Limb (tissue), 2 donors: Measurements from ENCODE around the gene MINK1.
"Not testable (repeated sequence)": the region's sequence is repeated elsewhere in the genome, so short reads cannot be mapped to it uniquely, and the experiment has no call there.

Experiments used
- DNase-seq, 2 donors: peaks; one replicate each; pipeline ENCODE4 v3.0.0-alpha.2; 2016; ENCODE audit errors: extremely low spot score in 2 of 2

The MINK1 gene

DNA sequence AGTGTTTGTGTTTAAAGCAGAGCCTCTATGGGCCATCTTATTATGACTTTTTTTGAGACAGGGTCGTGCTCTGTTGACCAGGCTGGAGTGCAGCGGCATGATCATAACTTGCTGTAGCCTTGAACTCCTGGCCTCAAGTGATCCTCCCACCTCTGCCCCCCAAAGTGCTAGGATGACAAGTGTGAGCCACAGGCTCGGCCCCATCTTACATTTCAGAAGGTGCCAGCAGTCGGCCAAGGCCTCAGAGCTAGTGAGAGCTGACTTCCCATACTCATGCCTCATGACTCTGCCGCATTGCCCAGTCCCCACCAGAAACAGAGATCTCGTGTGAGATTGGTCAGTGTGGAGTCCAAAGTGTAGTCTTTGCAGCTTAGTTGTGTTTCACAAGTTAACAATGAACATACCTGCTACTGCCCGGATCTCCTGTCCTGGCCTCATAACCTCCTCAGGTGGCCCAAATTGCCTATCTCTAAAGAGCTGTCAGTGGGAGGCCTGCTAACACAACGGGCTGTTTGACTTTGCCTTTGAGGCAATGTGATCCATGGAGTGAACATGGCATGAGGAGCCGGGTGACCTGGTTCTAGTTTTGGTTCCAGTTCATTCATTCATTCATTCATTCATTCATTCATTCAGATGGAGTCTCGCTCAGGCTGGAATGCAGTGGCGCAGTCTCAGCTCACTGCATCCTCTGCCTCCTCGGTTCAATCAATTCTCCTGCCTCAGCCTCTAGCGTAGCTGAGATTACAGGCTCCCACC is 13.7 kb downstream of the MINK1 start:
- no peak for DNase-seq

DNA sequence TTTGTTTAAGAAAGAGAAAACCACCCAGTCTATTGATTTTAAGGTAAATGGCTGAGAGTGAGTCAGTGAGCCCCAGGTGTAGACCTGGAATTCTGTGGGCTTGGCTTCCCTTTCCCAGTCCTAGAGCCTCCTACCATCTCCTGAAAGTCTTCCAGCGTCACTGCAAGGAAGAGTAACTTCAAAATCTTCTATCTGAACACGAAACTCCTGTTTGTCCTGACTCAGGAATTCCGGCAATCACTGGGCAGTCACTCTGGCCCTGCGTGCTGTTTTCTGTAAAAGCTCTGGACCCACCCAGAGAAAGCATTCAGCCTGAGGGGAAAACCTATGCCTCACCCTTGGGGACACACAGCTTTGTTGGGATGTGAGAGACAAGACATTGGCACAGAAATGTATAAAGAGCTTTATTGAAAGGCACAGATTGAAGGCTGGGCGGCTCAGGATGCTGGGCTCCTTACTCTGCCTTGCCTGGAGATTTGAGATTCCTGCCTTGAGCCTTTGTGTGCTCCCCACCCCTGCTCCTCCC is 15.9 kb downstream of the MINK1 start:
- no peak for DNase-seq

DNA sequence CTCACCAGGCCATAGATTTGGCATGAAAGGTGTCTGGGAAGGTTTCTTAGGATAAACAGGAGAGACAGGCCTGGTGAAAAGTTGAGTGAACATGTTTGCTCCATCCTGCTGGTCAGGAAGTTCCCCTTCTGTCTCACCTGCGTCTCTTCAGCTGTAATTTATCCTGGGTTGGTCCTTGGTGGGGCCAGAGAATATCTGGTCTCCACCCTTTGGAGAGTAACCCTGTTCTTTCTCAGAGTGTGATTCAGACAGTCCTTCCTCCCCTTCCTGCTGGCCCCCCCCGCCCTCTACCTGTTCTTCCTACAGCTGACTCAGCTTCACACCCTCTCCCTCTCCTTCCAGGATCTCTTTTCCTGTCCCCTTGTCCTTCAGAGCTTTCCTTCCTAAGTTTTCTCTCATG is 17.1 kb downstream of the MINK1 start:
- DNase-seq: no peak

DNA sequence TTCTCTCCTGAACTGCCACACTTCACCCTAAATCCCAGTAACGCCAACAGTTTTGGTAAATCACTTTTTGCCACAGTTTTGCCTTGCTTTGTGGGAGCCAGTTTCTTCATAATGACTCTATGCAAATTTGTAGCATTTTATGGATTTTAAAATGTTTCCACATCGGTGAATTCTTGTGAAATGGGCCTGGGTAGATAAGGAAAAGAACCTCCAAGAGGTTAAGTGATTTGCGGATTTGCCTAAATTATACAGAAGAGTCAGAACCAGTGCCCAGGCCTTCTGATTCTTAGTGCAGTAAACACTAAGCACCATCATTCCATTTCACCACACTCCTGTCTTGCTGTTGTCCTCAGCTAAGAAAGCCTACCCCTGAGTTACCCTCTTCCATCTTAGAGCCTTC is 17.9 kb downstream of the MINK1 start:
- DNase-seq: no peak

DNA sequence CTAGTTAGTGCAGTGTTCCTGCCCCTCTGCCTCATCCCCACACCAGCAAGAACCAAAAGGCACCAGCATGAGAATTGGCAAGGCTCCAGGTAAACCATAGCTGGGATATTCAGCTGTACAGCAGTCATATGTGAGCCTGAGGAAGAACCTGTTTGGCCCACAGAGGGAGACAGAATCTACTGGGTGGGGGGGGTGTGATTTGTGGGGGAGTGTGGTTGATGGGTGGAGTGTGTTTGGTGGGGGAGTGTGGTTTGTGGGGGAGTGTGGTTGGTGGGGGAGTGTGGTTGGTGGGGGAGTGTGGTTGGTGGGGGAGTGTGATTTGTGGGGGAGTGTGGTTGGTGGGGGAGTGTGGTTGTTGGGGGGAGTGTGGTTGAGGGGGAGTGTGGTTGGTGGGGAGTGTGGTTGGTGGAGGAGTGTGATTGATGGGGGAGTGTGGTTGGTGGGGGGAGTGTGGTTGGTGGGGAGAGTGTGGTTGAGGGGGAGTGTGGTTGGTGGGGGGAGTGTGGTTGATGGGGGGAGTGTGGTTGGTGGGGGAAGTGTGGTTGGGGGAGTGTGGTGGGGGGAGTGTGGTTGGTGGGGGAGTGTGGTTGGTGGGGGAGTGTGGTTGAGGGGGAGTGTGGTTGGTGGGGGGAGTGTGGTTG is 19.5 kb downstream of the MINK1 start:
- DNase-seq: no peak

DNA sequence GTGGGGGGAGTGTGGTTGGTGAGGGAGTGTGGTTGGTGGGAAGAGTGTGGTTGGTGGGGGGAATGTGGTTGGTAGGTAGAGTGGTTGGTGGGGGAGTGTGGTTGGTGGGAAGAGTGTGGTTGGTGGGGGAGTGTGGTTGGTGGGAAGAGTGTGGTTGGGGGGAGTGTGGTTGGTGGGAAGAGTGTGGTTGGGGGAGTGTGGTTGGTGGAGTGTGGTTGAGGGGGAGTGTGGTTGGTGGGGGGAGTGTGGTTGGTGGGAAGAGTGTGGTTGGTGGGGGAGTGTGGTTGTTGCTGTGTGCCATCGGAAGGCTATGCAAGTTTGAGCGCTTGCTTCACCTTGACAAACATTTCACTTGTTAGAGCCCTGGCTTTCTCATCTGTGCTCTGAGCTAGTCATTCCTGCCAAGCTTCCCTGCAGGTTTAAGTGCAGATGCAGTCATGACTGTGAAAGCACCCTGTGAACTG is 20.1 kb downstream of the MINK1 start:
- DNase-seq: no peak

DNA sequence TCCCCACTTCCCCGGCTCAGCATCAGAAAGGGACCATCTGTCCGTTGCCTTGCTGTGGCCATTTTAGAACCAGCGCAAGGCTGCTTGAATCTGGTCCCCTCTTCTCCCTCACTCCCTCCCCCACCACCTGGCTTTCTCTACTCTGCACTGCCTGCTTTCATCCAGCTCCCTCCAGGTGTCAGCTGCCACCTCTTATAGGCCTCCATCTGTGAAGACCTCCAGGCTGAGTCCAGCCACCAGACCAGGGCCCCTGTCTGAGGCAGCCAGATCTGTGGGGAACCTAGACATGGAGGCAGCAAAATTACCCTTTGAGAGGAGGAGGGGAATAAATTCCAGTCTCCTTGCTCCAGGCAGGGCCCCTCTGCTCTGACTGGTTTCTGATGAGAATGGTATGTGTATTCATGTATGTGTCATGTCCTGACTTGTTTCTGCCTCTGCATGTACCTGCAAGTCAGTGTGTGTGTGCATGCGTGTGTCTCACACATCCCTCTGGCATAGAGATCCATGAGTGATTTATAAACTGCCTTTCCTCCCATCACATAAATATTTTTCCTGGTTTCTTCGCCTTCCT is 21.1 kb downstream of the MINK1 start:
- peak in 1 of 2 donors; percentile 33 for DNase-seq

DNA sequence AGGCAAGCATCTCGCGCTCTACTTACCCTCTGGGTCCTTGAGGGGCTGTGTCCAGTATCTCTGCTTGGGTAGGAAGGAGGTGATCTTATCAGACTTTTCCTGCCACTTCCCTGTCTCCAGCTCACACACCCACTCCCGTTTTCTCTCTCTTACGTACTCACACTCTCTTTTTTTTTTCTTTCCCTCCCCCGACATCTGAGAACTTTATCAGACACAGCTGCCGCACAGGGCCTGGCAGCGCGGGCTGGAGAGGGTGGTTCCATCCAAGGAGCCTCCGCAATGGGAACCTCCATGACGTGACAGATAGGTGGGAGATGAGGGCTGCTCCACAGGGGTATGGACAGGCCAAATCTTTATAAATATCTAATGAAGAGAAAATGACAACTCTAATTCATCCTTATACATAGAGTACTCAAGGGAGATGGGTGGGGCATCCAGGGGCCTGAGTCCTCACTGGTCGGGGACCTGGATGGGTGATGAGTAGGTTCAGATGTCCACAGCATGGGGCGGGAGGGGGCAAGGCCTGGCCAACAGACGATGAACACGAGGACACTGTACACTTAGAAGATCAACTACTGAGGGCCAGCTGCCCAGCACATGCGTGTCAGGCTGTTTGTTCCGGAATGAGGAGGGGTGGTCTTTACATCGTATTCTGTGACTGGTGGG is 23.3 kb downstream of the MINK1 start:
- DNase-seq: no peak

DNA sequence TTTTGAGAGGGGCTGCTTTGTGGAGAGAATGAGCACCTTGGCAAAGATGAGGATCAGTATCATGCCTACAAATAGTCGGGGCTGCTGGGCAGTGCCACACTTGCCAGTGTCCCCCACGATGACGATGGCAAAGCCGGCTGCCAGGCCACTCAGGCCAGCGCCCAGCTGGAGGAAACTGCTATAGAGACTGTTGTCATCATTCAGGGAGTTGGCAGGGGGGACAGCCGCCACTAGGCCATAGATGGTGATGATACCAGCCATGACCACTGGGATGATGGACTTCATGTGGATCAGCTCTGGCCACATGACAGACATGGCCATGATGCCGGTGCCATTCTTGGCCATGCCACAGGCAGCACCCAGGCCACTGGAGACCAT is 23.8 kb downstream of the MINK1 start:
- DNase-seq: no peak

DNA sequence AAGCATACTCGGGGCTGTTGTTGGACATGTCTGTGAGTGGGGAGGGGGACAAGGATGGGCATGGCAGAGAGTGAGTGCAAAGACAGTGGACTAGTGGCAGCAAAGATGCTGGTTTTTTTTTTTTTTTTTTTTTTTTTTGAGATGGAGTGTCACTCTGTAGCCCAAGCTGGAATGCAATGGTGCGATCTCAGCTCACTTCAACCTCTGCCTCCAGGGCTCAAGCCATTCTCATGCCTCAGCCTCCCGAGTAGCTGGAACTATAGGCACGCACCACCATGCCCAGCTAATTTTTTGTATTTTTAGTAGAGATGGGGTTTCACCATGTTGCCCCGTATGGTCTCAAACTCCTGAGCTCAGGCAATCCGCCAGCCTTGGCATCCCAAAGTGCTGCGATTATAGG is 24.2 kb downstream of the MINK1 start:
- DNase-seq: not testable (repeated sequence)

DNA sequence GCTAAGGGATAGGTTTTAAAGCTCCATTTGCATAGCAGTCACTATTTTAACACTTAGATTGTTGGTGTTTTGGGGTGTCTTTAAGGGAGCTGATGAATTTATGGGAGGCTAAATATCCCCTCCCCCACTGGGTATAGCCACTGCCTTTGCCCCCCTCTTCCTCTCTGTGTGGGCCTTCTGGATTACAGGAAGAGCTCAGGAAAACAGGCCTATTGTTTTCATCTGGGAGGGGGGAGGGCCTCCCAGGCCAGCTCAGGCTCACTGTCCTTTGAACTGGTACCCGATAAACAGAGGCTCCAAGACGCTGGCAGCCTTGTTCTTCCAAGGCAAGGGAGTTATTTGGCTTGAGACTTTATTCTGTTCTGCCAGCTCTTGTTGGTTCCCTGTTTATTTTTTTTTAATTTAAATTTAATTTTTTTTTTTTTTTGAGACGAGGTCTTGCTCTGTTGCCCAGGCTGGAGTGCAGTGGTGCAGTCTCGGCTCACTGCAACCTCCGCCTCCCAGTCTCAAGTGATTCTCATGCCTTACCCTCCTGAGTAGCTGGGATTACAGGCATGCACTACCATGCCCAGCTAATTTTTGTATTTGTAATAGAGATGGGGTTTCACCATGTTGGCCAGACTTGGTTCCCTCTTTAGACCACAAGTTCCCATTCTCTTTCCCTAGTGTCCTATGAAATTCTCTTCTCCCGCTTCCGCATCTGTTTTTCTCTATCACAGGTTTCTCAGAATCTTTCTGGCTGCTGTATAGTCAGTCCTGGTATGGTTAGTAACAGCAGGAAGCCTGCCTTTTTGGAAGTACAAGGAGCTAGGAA is 25.1 kb downstream of the MINK1 start:
- no peak for DNase-seq

DNA sequence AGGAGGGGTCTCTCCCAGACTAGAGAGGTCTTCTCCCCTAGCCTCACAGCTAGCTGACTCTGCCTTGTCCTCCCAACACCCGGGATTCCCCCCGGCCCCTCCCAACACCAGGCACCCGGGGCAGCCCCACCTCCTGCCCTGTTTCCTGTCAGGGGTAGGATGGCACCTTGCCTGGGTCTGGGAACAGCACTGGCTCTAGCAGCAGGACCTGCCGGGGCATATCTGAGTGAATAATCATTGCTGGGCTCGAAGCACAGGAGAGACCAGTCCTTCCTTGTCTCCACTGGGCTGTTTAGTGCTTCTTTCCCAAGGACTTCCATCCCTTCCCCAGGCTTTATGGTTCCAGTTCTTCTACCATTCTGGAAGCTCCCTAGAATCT is 25.7 kb downstream of the MINK1 start:
- DNase-seq: no peak

DNA sequence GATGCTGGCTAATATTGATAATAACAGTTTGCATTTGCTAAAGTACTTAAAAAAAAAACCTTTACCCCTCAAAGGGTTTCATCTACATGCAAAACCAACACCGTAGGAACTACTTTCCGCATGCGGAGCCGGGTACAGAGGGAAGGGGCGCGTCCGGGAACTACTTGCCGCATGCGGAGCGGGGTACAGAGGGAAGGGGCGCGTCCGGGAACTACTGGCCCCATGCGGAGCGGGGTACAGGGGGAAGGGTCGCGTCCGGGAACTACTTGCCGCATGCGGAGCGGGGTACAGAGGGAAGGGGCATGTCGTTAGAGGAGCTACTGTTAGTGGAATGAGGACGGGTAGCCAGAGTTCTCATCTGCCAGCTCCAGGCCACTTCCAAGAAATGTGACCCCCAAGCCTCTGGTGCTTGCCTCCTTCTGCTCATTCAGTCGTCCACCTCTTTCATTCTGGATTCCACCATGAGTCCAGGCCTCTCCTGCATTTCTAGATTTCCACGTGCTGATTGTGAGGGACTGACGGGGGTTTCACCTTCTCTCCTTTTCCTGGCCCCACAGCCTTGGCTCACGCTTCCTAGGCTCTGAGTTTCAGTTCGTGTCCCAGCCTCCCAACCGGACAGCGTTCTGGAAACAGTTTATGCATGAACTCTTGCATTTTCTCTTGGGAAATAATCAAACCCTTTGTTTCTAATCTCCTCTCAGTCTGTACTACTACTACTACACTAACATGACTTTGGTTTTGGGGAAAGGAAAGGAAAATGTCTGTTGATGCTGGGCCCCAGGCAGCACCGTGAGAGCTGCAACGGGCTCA is 26.9 kb downstream of the MINK1 start:
- DNase-seq: no peak

DNA sequence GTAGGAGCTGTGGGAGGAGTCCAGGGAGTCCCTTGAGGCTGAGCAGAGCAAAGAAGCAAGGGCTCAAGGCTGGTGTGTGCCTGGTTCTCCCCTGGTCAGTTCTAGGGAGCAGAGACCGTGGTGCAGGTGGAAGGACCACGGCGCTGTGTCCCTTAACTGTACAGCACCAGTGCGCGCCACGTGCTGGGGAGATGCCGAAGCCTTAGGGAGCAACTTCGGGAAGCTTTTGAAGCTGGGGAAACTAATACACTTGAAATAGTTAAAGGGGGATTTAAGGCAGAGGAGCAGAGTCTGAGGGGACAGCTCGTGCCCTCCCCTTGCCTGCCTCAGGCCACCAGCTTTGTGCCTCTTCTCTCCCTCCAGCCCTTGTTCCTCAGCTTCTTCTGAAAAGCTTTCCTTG is 27.5 kb downstream of the MINK1 start:
- no peak for DNase-seq

DNA sequence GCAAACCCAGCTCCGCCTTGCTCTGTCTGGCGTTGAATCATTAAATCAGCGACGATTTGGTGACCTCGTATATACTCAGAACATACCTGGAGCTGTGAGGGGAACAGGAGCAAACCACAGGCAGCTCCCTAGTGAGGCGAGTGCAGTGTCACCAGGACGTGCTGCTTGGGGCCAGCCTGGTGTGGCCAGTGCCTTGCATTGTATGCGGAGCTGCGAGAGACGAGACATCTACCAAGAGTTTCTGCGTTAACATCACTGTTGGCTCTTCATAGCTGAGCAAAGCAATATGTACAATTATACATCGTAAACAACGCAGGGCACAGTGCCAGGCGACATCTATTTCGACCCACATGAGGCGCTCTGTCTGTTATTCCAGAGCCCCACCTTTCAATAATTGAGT is 27.9 kb downstream of the MINK1 start:
- DNase-seq: no peak

DNA sequence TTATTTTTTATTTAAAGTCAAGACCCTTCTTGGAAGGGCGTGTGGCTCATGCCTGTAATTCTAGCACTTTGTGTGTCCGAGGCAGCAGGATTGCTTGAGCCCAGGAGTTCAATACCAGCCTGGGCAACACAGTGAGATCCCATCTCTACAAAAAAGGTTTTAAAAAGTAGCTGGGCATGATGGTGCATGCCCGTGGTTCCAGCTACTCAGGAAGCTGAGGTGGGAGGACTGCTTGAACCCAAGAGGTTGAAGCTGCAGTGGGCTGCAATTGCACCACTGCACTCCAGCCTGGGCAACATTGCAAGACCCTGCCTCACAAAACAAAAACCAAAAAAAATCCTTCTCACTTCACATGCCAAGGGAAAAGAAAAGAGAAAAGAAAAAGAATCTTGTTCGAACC is 29.6 kb downstream of the MINK1 start:
- DNase-seq: no peak

DNA sequence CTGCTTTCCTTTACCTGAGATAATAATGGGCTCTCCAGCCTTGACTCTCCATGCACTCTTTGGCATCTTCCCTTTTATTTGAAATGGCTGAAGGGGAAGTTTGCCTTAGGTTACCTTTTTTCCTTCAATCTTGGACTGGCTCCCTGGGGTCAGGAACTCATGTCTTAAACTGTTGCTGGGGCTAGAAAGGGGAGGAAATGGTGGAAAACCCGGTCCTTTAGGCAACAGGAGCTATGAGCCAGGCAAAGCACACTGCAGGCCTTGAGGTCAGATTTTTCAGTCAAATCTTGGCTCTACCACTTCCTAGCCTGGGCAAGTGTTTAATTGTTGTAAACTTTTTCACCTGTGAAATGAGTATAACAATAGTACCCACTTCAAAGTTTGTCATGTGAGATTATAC is 30.2 kb downstream of the MINK1 start:
- no peak for DNase-seq

DNA sequence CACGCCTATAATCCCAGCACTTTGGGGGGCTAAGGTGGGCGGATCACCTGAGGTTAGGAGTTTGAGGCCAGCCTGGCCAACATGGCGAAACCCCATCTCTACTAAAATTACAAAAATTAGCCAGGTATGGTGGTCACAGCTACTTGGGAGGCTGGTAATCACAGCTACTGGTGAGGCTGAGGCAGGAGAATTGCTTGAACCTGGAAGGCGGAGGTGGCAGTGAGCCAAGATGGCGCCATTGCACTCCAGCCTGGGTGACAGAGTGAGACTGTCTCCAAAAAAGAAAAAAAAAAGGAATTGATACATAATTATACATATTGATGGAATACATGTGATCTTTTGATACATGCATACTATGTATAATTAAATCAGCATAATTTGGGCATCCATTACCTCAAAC is 34.4 kb downstream of the MINK1 start:
- not testable (repeated sequence) for DNase-seq

DNA sequence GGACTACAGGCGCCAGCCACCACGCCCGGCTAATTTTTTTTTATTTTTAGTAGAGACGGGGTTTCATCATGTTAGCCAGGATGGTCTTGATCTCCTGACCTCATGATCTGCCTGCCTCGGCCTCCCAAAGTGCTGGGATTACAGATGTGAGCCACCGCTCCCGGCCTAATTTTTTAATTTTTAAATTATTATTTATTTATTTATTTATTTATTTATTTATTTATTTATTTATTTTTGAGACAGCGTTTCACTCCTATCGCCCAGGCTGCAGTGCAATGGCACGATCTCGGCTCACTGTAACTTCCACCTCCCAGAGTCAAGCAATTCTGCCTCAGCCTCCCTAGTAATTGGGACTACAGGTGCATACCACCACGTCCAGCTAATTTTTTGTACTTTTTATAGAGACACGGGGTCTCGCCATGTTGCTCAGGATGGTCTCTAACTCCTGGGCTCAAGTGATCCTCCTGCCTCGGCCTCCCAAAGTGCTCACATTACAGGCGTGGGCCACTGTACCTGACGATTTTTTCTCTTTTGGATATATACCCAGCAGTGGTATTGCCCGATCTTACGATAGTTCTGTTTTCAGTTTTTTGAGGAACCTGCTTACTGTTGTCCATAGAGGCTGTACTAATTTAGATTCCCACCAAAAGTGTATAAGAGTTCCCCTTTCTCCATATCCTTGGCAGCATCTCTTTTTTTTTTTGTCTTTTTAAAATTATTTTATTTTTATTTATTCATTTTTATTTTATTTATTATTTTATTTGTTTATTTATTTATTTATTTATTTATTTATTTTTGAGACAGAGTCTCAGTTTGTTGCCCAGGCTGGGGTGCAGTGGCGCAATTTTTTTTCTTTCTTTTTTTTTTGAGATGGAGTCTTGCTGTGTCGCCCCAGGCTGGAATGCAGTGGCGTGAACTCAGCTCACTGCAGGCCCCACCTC is 36.2 kb downstream of the MINK1 start:
- DNase-seq: not testable (repeated sequence)
